ENCODE results near the gene REPS1. TPM values are rescaled to one million over a fixed set of nuclear protein-coding genes. Genes with fewer than 3 reads are reported as not detected.

Gene REPS1
- total RNA-seq, 1 donor from 2014 or later, result 61.1 TPM

GRCh38 chr6:138873191-138873590 lies 114.9 kb downstream of the REPS1 start:
- Histone ChIP-seq H3K36me3 (ENCODE audit: control insufficient read depth in 3 of 3, insufficient read depth in 3 of 3, low read length in 3 of 3) (no peaks in the 10 kb centered on the region), H3K4me3 (ENCODE audit: low read length in 3 of 3) (no peak overlapping the region), H3K9ac (ENCODE audit: low read depth in 1 of 3, low read length in 3 of 3) (no peak overlapping the region), H3K4me1 (ENCODE audit: control insufficient read depth in 3 of 3, insufficient read depth in 3 of 3, low read length in 3 of 3) (no peaks in the 10 kb centered on the region), H3K9me3 (ENCODE audit: control insufficient read depth in 3 of 3, low read length in 3 of 3) (no peaks in the 10 kb centered on the region), H3K27me3 (ENCODE audit: control insufficient read depth in 3 of 3, insufficient read depth in 3 of 3, low read length in 3 of 3) (no peaks in the 10 kb centered on the region), H3K27ac (ENCODE audit: low read depth, low read length) (no peak overlapping the region)

- H3K27me3 ChIP-seq (ENCODE audit: control insufficient read depth in 3 of 3, insufficient read depth in 3 of 3, low read length in 3 of 3), result no peaks in the 10 kb centered on the region
- H3K9me3 ChIP-seq (ENCODE audit: control insufficient read depth in 3 of 3, low read length in 3 of 3), result no peaks in the 10 kb centered on the region
- no peaks in the 10 kb centered on the region for H3K36me3 ChIP-seq (ENCODE audit: control insufficient read depth in 3 of 3, insufficient read depth in 3 of 3, low read length in 3 of 3)
- no peak overlapping the region for H3K9ac ChIP-seq (ENCODE audit: low read depth in 1 of 3, low read length in 3 of 3)
- no peak overlapping the region for H3K27ac ChIP-seq (ENCODE audit: low read depth, low read length)
- H3K4me1 ChIP-seq (ENCODE audit: control insufficient read depth in 3 of 3, insufficient read depth in 3 of 3, low read length in 3 of 3), result no peaks in the 10 kb centered on the region
- no peak overlapping the region for H3K4me3 ChIP-seq (ENCODE audit: low read length in 3 of 3)
These were observed 118.7 kb downstream of the REPS1 start for GRCh38 chr6:138869398-138869797.

GRCh38 chr6:138868181-138868580 lies 119.9 kb downstream of the REPS1 start:
- Histone ChIP-seq H3K36me3 (ENCODE audit: control insufficient read depth in 3 of 3, insufficient read depth in 3 of 3, low read length in 3 of 3) (no peaks in the 10 kb centered on the region), H3K9ac (ENCODE audit: low read depth in 1 of 3, low read length in 3 of 3) (no peak overlapping the region), H3K9me3 (ENCODE audit: control insufficient read depth in 3 of 3, low read length in 3 of 3) (no peaks in the 10 kb centered on the region), H3K4me3 (ENCODE audit: low read length in 3 of 3) (no peak overlapping the region), H3K4me1 (ENCODE audit: control insufficient read depth in 3 of 3, insufficient read depth in 3 of 3, low read length in 3 of 3) (no peaks in the 10 kb centered on the region), H3K27me3 (ENCODE audit: control insufficient read depth in 3 of 3, insufficient read depth in 3 of 3, low read length in 3 of 3) (no peaks in the 10 kb centered on the region), H3K27ac (ENCODE audit: low read depth, low read length) (no peak overlapping the region)

GRCh38 chr6:138865480-138866109 lies 122.5 kb downstream of the REPS1 start:
- Histone ChIP-seq H3K27me3 (ENCODE audit: control insufficient read depth in 3 of 3, insufficient read depth in 3 of 3, low read length in 3 of 3) (no peaks in the 10 kb centered on the region), H3K4me1 (ENCODE audit: control insufficient read depth in 3 of 3, insufficient read depth in 3 of 3, low read length in 3 of 3) (no peaks in the 10 kb centered on the region), H3K9me3 (ENCODE audit: control insufficient read depth in 3 of 3, low read length in 3 of 3) (no peaks in the 10 kb centered on the region), H3K4me3 (ENCODE audit: low read length in 3 of 3) (no peak overlapping the region), H3K9ac (ENCODE audit: low read depth in 1 of 3, low read length in 3 of 3) (no peak overlapping the region), H3K36me3 (ENCODE audit: control insufficient read depth in 3 of 3, insufficient read depth in 3 of 3, low read length in 3 of 3) (no peaks in the 10 kb centered on the region), H3K27ac (ENCODE audit: low read depth, low read length) (no peak overlapping the region)

GRCh38 chr6:138864343-138864890 lies 123.6 kb downstream of the REPS1 start:
- no peaks in the 10 kb centered on the region for H3K27me3 ChIP-seq (ENCODE audit: control insufficient read depth in 3 of 3, insufficient read depth in 3 of 3, low read length in 3 of 3)
- no peak overlapping the region for H3K27ac ChIP-seq (ENCODE audit: low read depth, low read length)
- H3K36me3 ChIP-seq (ENCODE audit: control insufficient read depth in 3 of 3, insufficient read depth in 3 of 3, low read length in 3 of 3), result no peaks in the 10 kb centered on the region
- H3K9me3 ChIP-seq (ENCODE audit: control insufficient read depth in 3 of 3, low read length in 3 of 3), result no peaks in the 10 kb centered on the region
- no peak overlapping the region for H3K4me3 ChIP-seq (ENCODE audit: low read length in 3 of 3)
- H3K9ac ChIP-seq (ENCODE audit: low read depth in 1 of 3, low read length in 3 of 3), result no peak overlapping the region
- no peaks in the 10 kb centered on the region for H3K4me1 ChIP-seq (ENCODE audit: control insufficient read depth in 3 of 3, insufficient read depth in 3 of 3, low read length in 3 of 3)

- Histone ChIP-seq H3K9ac (ENCODE audit: low read depth in 1 of 3, low read length in 3 of 3) (no peak overlapping the region), H3K4me3 (ENCODE audit: low read length in 3 of 3) (no peak overlapping the region)
These were observed 124.7 kb downstream of the REPS1 start for GRCh38 chr6:138863321-138863720.

DNA sequence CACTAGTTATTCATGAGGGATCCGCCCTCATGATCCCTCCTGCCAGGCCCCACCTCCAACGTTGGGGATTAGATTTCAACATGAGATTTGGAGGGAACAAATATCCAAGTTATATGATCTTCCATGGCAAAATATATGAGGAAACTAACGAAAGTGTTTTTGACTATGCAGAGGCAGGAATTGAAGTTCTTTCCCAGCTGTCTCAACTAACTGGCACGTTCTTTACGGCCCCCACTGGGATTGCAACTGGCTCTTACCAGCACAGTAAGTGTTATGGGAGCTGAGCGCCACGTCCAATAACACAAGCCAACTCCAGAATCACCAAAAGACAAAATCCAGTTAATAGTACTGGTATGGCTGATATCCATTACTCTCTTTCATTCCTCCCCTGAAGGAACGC lies 125.6 kb downstream of the REPS1 start:
- Histone ChIP-seq H3K4me1 (ENCODE audit: control insufficient read depth in 3 of 3, insufficient read depth in 3 of 3, low read length in 3 of 3) (no peaks in the 10 kb centered on the region), H3K9me3 (ENCODE audit: control insufficient read depth in 3 of 3, low read length in 3 of 3) (no peaks in the 10 kb centered on the region), H3K36me3 (ENCODE audit: control insufficient read depth in 3 of 3, insufficient read depth in 3 of 3, low read length in 3 of 3) (no peaks in the 10 kb centered on the region), H3K27me3 (ENCODE audit: control insufficient read depth in 3 of 3, insufficient read depth in 3 of 3, low read length in 3 of 3) (no peaks in the 10 kb centered on the region), H3K4me3 (ENCODE audit: low read length in 3 of 3) (no peak overlapping the region), H3K27ac (ENCODE audit: low read depth, low read length) (no peak overlapping the region), H3K9ac (ENCODE audit: low read depth in 1 of 3, low read length in 3 of 3) (no peak overlapping the region)

More at GRCh38 chr6:138863321-138863720, 124.7 kb downstream of the REPS1 start:
- Histone ChIP-seq H3K4me1 (ENCODE audit: control insufficient read depth in 3 of 3, insufficient read depth in 3 of 3, low read length in 3 of 3) (no peaks in the 10 kb centered on the region), H3K36me3 (ENCODE audit: control insufficient read depth in 3 of 3, insufficient read depth in 3 of 3, low read length in 3 of 3) (no peaks in the 10 kb centered on the region), H3K27ac (ENCODE audit: low read depth, low read length) (no peak overlapping the region), H3K27me3 (ENCODE audit: control insufficient read depth in 3 of 3, insufficient read depth in 3 of 3, low read length in 3 of 3) (no peaks in the 10 kb centered on the region), H3K9me3 (ENCODE audit: control insufficient read depth in 3 of 3, low read length in 3 of 3) (no peaks in the 10 kb centered on the region)

DNA sequence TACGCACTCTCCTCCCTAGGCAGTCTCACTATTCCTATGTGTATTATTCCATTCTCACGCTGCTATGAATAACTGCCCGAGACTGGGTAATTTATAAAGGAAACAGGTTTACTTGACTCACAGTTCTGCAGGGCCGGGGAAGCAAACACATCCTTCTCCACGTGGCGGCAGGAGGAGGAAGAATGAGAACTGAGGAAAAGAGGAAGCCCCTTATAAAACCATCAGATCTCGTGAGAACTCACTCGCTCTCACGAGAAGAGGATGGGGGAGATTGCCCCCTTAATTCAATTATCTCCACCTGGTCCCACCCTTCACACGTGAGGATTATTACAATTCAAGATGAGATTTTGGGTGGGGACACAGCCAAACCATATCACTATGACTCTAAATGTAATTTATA lies 130.3 kb downstream of the REPS1 start:
- H3K9me3 ChIP-seq (ENCODE audit: control insufficient read depth in 3 of 3, low read length in 3 of 3), result no peaks in the 10 kb centered on the region
- peaks cover 0 to 4% (median 0%) of the 10 kb centered on the region in 3 donors for H3K27me3 ChIP-seq (ENCODE audit: control insufficient read depth in 3 of 3, insufficient read depth in 3 of 3, low read length in 3 of 3)
- no peaks in the 10 kb centered on the region for H3K4me1 ChIP-seq (ENCODE audit: control insufficient read depth in 3 of 3, insufficient read depth in 3 of 3, low read length in 3 of 3)
- H3K27ac ChIP-seq (ENCODE audit: low read depth, low read length), result no peak overlapping the region
- H3K9ac ChIP-seq (ENCODE audit: low read depth in 1 of 3, low read length in 3 of 3), result no peak overlapping the region
- no peaks in the 10 kb centered on the region for H3K36me3 ChIP-seq (ENCODE audit: control insufficient read depth in 3 of 3, insufficient read depth in 3 of 3, low read length in 3 of 3)
- no peak overlapping the region for H3K4me3 ChIP-seq (ENCODE audit: low read length in 3 of 3)

- Histone ChIP-seq H3K4me3 (ENCODE audit: low read length in 3 of 3) (no peak overlapping the region), H3K27me3 (ENCODE audit: control insufficient read depth in 3 of 3, insufficient read depth in 3 of 3, low read length in 3 of 3) (peaks cover 0 to 4% (median 0%) of the 10 kb centered on the region in 3 donors), H3K27ac (ENCODE audit: low read depth, low read length) (no peak overlapping the region), H3K9ac (ENCODE audit: low read depth in 1 of 3, low read length in 3 of 3) (no peak overlapping the region), H3K36me3 (ENCODE audit: control insufficient read depth in 3 of 3, insufficient read depth in 3 of 3, low read length in 3 of 3) (no peaks in the 10 kb centered on the region), H3K4me1 (ENCODE audit: control insufficient read depth in 3 of 3, insufficient read depth in 3 of 3, low read length in 3 of 3) (no peaks in the 10 kb centered on the region), H3K9me3 (ENCODE audit: control insufficient read depth in 3 of 3, low read length in 3 of 3) (no peaks in the 10 kb centered on the region)
These were observed 131.4 kb downstream of the REPS1 start for GRCh38 chr6:138856654-138857053.

Measured in skeletal muscle tissue (tissue), 4 donors.